HepG2 (cell line): ENCODE measurements around the gene UNC50. TPM values are rescaled to one million over a fixed set of nuclear protein-coding genes. Genes with fewer than 3 reads are reported as not detected.

Experiments used
- ATAC-seq: fragments of 200-7000 bp; cut with Tn5 transposase; 3 replicates; pipeline ENCODE4 v1.9.1; 2020; ENCODE audit warnings: mild to moderate bottlenecking, moderate library complexity
- BruUV-seq: library from RNA; stranded (reverse); fragments of 400-500 nt; replicated peaks from 2 replicates; lab custom pipeline; 2021; lab: Mats Ljungman, UMichigan
- CTCF ChIA-PET: fragments of 300-600 bp; formaldehyde crosslinking; extraction: SDS; loops from one replicate; lab custom pipeline; 2021; ENCODE audit warnings: low total read pairs, inconsistent platforms, low intra/inter-chr PET ratio; lab: Yijun Ruan, JAX
- POLR2A ChIA-PET: fragments of 350-600 bp; sonication (Branson Sonifier 250); formaldehyde crosslinking; loops from one replicate; lab custom pipeline; 2020; ENCODE audit warnings: antibody characterized with exemption, inconsistent platforms; lab: Yijun Ruan, JAX
- DNase-seq: peaks from one replicate; pipeline ENCODE4 v3.0.0-alpha.2; 2015; ENCODE audit warnings: low spot score
- FAIRE-seq: peaks from 3 replicates; lab custom pipeline; 2011; peaks lifted over from hg19 to GRCh38; lab: Jason Lieb, UNC
- H2AFZ ChIP-seq: one replicate; pipeline ENCODE4 v1.6.1; 2011; ENCODE audit warnings: low read length, inconsistent platforms
- H3K27ac ChIP-seq: fragments of 300-600 bp; 3 replicates; pipeline ENCODE4 v1.8.0; 2011; ENCODE audit warnings: mixed run types, mild to moderate bottlenecking, mixed read lengths, low read length, inconsistent platforms; ENCODE audit not compliant: insufficient read depth; ENCODE audit errors: extremely low read length
- H3K27me3 ChIP-seq, 2 experiments: fragments of 200-600 bp in 1 of 2; 2 replicates in 1 of 2; 3 replicates in 1 of 2; pipeline versions ENCODE4 v1.6.0 to v1.8.0; 2011; ENCODE audit warnings: low read length in 2 of 2, mild to moderate bottlenecking in 2 of 2, moderate library complexity in 2 of 2, inconsistent platforms in 1 of 2; ENCODE audit not compliant: insufficient read depth in 2 of 2, control insufficient read depth in 1 of 2
- H3K36me3 ChIP-seq, 2 experiments: fragments of 200-600 bp in 1 of 2; replicated peaks in 1 of 2; 2 replicates in 1 of 2; 3 replicates in 1 of 2; pipeline versions ENCODE4 v1.5.1 to v1.8.0; 2011; ENCODE audit warnings: low read length in 2 of 2, inconsistent platforms in 1 of 2; ENCODE audit not compliant: insufficient read depth in 2 of 2, control insufficient read depth in 1 of 2
- H3K4me1 ChIP-seq: 2 replicates; pipeline ENCODE4 v1.5.1; 2012; ENCODE audit warnings: low read length, inconsistent platforms; ENCODE audit not compliant: insufficient read depth
- H3K4me2 ChIP-seq: 2 replicates; pipeline ENCODE4 v1.6.0; 2011; ENCODE audit warnings: low read depth, low read length, inconsistent platforms
- H3K4me3 ChIP-seq, 3 experiments: fragments of 200-600 bp in 1 of 3; sonication (generic), shearing (Covaris generic) in 1 of 3; replicated peaks in 1 of 3; 2 replicates each; pipeline ENCODE4 v1.5.1; 2011 to 2016; ENCODE audit warnings: low read length in 3 of 3, inconsistent platforms in 2 of 3, low read depth in 2 of 3, mild to moderate bottlenecking in 2 of 3, control low read depth in 1 of 3, mixed read lengths in 1 of 3; ENCODE audit not compliant: insufficient read depth in 1 of 3
- H3K79me2 ChIP-seq: one replicate; pipeline ENCODE4 v1.6.1; 2011; ENCODE audit warnings: low read length, inconsistent platforms; ENCODE audit not compliant: insufficient read depth
- H3K9ac ChIP-seq: 2 replicates; pipeline ENCODE4 v1.6.0; 2011; ENCODE audit warnings: mild to moderate bottlenecking, low read depth, low read length, inconsistent platforms; ENCODE audit not compliant: insufficient read depth
- H3K9me3 ChIP-seq: 2 replicates; pipeline ENCODE4 v1.5.1; 2012; ENCODE audit warnings: mild to moderate bottlenecking, low read length
- H4K20me1 ChIP-seq: 2 replicates; pipeline ENCODE4 v1.6.0; 2011; ENCODE audit warnings: inconsistent platforms, mild to moderate bottlenecking, low read length, moderate library complexity; ENCODE audit not compliant: insufficient read depth
- CBFB ChIP-seq: sonication (generic); formaldehyde crosslinking; IDR thresholded peaks from 2 replicates; pipeline ENCODE4 v1.4.0; 2020; ENCODE audit warnings: missing genetic modification reagents
- RBM22 ChIP-seq: fragments of 200-400 bp; formaldehyde crosslinking; optimal IDR thresholded peaks from 2 replicates; pipeline ENCODE3; 2017; ENCODE audit warnings: mild to moderate bottlenecking, low read length, moderate library complexity
- WGBS: methylation state at CpG from one replicate; pipeline ENCODE4 v1.1.6; 2017; ENCODE audit warnings: low lambda C conversion rate; 5-methylcytosine and 5-hydroxymethylcytosine counted together
- in situ Hi-C: cut with HindIII; loops from 2 replicates; pipeline ENCODE4 v1.10.0; 2017; ENCODE audit warnings: low pct_unique_long_range_greater_than_20kb; ENCODE audit not compliant: extremely low pct_ligation_motif_present
- intact Hi-C: fragments of 100-400 bp; cut with micrococcal nuclease; formaldehyde crosslinking; loops from one replicate; pipeline ENCODE4 v1.10.0; 2022; ENCODE audit not compliant: unreplicated experiment
- polyA plus RNA-seq, 8 experiments: library from polyadenylated mRNA; depleted of rRNA in 3 of 8; stranded (reverse) in 7 of 8; unstranded in 1 of 8; fragments of >200 nt; fragmentation: Illumina TruSeq in 4 of 8; extraction: Trizol in 4 of 8; gene quantifications; 2 replicates each; pipeline versions ENCODE4 v1.2.1 to v1.2.3, GENCODE V29; 2011 to 2016; ENCODE audit warnings: low read depth in 4 of 8, missing spikeins in 1 of 8, mixed read lengths in 1 of 8; ENCODE audit not compliant: insufficient read depth in 1 of 8
- total RNA-seq, 5 experiments: library from RNA; depleted of rRNA; stranded (reverse); fragments of >200 nt; fragmentation: Illumina TruSeq; extraction: Trizol; gene quantifications; 2 replicates each; pipeline ENCODE4 v1.2.3, GENCODE V29; 2016; ENCODE audit warnings: low read depth in 1 of 5
- TF ChIP-seq, protein P1 (sequence below): sonication (generic); formaldehyde crosslinking; IDR thresholded peaks from 2 replicates; pipeline ENCODE4 v1.9.0; 2021; ENCODE audit warnings: missing genetic modification reagents, borderline replicate concordance
- TF ChIP-seq, protein P2 (sequence below): sonication (generic); formaldehyde crosslinking; IDR thresholded peaks from 2 replicates; pipeline ENCODE4 v1.9.0; 2021; ENCODE audit warnings: missing genetic modification reagents, mild to moderate bottlenecking, borderline replicate concordance

The UNC50 gene
- total and polyA plus RNA-seq, 2 of the 13 experiments (the other 11 are each of a cell fraction or from before 2014, with no cell fraction given): 92.6 to 95.6 TPM

DNA sequence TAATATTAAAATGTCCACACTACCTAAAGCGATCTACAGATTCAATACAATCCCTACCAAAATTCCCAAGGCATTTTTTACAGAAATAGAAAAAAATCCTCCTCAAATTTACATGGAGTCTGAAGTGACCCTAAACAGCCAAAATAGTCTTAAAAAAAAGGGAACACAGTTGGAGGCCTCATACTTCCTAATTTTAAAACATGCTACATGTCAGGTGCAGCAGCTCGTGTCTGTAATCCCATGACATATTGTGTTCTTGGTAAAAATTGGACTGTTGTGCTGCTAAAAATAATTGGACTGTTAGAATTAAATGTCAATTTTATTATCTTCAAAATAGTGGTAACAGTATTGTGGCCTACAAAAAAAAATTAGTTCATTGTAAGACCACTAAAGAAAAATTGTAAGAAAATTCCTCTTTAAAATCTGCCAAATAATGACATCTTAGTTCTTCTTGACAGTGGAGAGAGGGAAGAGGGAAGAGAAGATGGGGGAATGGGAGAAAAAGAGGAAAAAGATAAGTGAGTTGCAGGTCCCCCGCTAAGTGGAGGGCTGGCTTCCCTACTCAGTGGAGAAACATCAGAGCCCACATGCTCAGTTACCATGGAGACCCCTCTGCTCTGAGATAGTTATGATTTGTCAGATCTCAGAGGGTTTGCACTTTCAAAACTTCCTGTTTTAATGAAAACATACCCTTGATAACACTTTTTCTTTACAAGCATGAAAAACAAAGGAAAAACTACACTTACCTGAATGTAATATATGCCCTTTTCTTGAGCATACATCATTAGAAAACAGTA is 46.5 kb downstream of the UNC50 start (continued):
- TF ChIP-seq, protein P1, sequence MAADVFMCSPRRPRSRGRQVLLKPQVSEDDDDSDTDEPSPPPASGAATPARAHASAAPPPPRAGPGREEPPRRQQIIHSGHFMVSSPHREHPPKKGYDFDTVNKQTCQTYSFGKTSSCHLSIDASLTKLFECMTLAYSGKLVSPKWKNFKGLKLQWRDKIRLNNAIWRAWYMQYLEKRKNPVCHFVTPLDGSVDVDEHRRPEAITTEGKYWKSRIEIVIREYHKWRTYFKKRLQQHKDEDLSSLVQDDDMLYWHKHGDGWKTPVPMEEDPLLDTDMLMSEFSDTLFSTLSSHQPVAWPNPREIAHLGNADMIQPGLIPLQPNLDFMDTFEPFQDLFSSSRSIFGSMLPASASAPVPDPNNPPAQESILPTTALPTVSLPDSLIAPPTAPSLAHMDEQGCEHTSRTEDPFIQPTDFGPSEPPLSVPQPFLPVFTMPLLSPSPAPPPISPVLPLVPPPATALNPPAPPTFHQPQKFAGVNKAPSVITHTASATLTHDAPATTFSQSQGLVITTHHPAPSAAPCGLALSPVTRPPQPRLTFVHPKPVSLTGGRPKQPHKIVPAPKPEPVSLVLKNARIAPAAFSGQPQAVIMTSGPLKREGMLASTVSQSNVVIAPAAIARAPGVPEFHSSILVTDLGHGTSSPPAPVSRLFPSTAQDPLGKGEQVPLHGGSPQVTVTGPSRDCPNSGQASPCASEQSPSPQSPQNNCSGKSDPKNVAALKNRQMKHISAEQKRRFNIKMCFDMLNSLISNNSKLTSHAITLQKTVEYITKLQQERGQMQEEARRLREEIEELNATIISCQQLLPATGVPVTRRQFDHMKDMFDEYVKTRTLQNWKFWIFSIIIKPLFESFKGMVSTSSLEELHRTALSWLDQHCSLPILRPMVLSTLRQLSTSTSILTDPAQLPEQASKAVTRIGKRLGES (CRISPR knock-in tag): no peak

DNA sequence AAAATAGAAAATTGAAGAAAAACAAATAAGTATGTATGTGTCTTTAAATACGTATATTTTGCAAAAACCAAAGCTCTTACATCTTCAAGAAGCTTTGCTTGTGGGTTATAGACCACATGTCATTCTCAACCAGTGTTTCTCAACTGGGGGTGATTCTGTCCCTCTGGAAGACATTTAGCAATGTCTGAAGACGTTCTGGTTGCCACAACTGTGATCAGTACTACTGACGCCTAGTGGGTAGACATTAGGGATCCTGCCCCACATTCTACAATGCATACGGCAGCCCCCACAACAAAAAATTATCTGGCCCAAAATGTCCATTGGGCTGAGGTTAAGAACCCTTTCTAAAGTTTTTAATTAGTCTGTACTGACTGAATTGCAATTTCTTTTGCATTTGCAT is 48.4 kb downstream of the UNC50 start:
- POLR2A ChIA-PET: no interaction called here
- intact Hi-C loops: no loop called here
- CTCF ChIA-PET: no interaction called here

More for the DNA sequence above, 48.4 kb downstream of the UNC50 start:
- H2AFZ ChIP-seq: no peak overlapping the region
- WGBS: 99% methylated on average over 4 of the region's 4 CpGs
- H3K4me1 ChIP-seq: no peaks in the 10 kb centered on the region
- no peak overlapping the region for H3K9ac ChIP-seq
- no peak overlapping the region for H3K4me2 ChIP-seq
- peaks cover 4 to 46% of the 10 kb centered on the region in 2 experiments for H3K36me3 ChIP-seq
- no peak for ATAC-seq
- no TSS peak for BruUV-seq
- no peak overlapping the region for H3K4me3 ChIP-seq
- H3K79me2 ChIP-seq: peaks cover 2% of the 10 kb centered on the region
- TF ChIP-seq RBM22: peak; percentile 58
- no peak for TF ChIP-seq CBFB (CRISPR knock-in tag)
- TF ChIP-seq, protein P2, sequence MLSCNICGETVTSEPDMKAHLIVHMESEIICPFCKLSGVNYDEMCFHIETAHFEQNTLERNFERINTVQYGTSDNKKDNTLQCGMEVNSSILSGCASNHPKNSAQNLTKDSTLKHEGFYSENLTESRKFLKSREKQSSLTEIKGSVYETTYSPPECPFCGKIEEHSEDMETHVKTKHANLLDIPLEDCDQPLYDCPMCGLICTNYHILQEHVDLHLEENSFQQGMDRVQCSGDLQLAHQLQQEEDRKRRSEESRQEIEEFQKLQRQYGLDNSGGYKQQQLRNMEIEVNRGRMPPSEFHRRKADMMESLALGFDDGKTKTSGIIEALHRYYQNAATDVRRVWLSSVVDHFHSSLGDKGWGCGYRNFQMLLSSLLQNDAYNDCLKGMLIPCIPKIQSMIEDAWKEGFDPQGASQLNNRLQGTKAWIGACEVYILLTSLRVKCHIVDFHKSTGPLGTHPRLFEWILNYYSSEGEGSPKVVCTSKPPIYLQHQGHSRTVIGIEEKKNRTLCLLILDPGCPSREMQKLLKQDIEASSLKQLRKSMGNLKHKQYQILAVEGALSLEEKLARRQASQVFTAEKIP (CRISPR knock-in tag): no peak
- in situ Hi-C loops: no loop called here
- FAIRE-seq: no peak
- H3K27ac ChIP-seq: no peak overlapping the region
- no peaks in the 10 kb centered on the region for H4K20me1 ChIP-seq
- DNase-seq: no peak
- H3K9me3 ChIP-seq: no peaks in the 10 kb centered on the region
- no peaks in the 10 kb centered on the region for H3K27me3 ChIP-seq
